Measurements from ENCODE around the gene DDX5. TPM values are rescaled to one million over a fixed set of nuclear protein-coding genes. Genes with fewer than 3 reads are reported as not detected.

Gene DDX5
- total and polyA plus RNA-seq, 2 of the 4 experiments (the other 2 are of a cell fraction) = 253 to 781 TPM

GRCh38 chr17:64519601-64520000 is 13.5 kb upstream of the DDX5 start:
- Histone ChIP-seq H3K18ac (ENCODE audit: low read depth, low read length) (no peak overlapping the region), H3K4me3 (ENCODE audit: insufficient read depth, low read depth, low read length) (no peak overlapping the region), H2BK120ac (ENCODE audit: low read depth, low read length) (no peak overlapping the region), H3K79me1 (ENCODE audit: low read depth in 1 of 2, low read length in 2 of 2) (peaks cover 10 to 18% of the 10 kb centered on the region in 2 experiments), H3K9ac (ENCODE audit: low read depth, low read length) (no peak overlapping the region), H2AK9ac (replicated peaks; ENCODE audit: low read depth, low read length, poor library complexity) (no peak overlapping the region), H3K56ac (ENCODE audit: extremely low read depth, insufficient read depth, low read length) (no peak overlapping the region), H3K4me2 (ENCODE audit: low read depth, low read length) (no peak overlapping the region), H4K8ac (ENCODE audit: low read depth in 2 of 2, low read length in 2 of 2) (no peak overlapping the region), H2AK5ac (ENCODE audit: low read depth, low read length) (no peak overlapping the region), H3K4me1 (ENCODE audit: control insufficient read depth, insufficient read depth, low read length) (no peaks in the 10 kb centered on the region), H2AFZ (replicated peaks; ENCODE audit: low read length, poor library complexity) (no peak overlapping the region), H3K9me3 (ENCODE audit: control insufficient read depth, insufficient read depth, low read length) (no peaks in the 10 kb centered on the region), H3K27ac (ENCODE audit: insufficient read depth, low read length) (no peak overlapping the region), H3K4ac (ENCODE audit: low read depth, low read length) (no peak overlapping the region), H3K14ac (replicated peaks; ENCODE audit: low read depth, low read length) (no peak overlapping the region), H3K23ac (ENCODE audit: low read depth, low read length) (no peak overlapping the region), H4K20me1 (ENCODE audit: insufficient read depth, low read length) (peaks cover 3% of the 10 kb centered on the region; the same call in 1 of the 2 replicates), H3K36me3 (ENCODE audit: control insufficient read depth, insufficient read depth, low read length) (peaks cover 35% of the 10 kb centered on the region), H4K5ac (ENCODE audit: low read depth, low read length) (no peak overlapping the region), H3K27me3 (ENCODE audit: control insufficient read depth, insufficient read depth, low read length) (no peaks in the 10 kb centered on the region), H2BK20ac (ENCODE audit: low read depth, low read length) (no peak overlapping the region), H4K91ac (ENCODE audit: insufficient read depth, low read depth, low read length) (no peak overlapping the region), H3K9me1 (ENCODE audit: insufficient read depth, low read length) (no peaks in the 10 kb centered on the region), H2BK5ac (ENCODE audit: low read depth, low read length, poor library complexity, severe bottlenecking) (no peak overlapping the region), H2BK15ac (ENCODE audit: low read depth, low read length) (no peak overlapping the region)
- TF ChIP-seq USF2 (IDR thresholded peaks at IDR 0.05; ENCODE audit: low read depth, low read length) = no peak
- no peak for TF ChIP-seq MAZ (IDR thresholded peaks at IDR 0.05; ENCODE audit: borderline replicate concordance, low read depth, low read length)
- no peak for TF ChIP-seq MAFK (IDR thresholded peaks at IDR 0.05; ENCODE audit: low read depth, low read length)
- no peak for TF ChIP-seq ELK1 (IDR thresholded peaks at IDR 0.05; ENCODE audit: borderline replicate concordance, low read depth, low read length)
- no peak for TF ChIP-seq NFE2L2 (IDR thresholded peaks at IDR 0.05; ENCODE audit: low read depth, low read length)
- no peak; the same call in 1 of the 2 replicates for TF ChIP-seq POLR2A (IDR thresholded peaks at IDR 0.05; ENCODE audit: low read depth, low read length)
- TF ChIP-seq RFX5 (IDR thresholded peaks at IDR 0.05; ENCODE audit: low read depth, low read length) = no peak
- no peak for TF ChIP-seq BHLHE40 (IDR thresholded peaks at IDR 0.05; ENCODE audit: low read depth, low read length)
- no peak for TF ChIP-seq MXI1 (IDR thresholded peaks at IDR 0.05; ENCODE audit: borderline replicate concordance, low read depth, low read length)
- TF ChIP-seq CEBPB (IDR thresholded peaks at IDR 0.05; ENCODE audit: low read depth, low read length) = no peak
- TF ChIP-seq SMC3 (IDR thresholded peaks at IDR 0.05; ENCODE audit: low read depth, low read length) = no peak
- no peak for TF ChIP-seq RCOR1 (IDR thresholded peaks at IDR 0.05; ENCODE audit: insufficient replicate concordance, low read length)
- no peak for TF ChIP-seq CTCF (conservative IDR thresholded peaks at IDR 0.05; ENCODE audit: low read depth, low read length)
- TF ChIP-seq FOS (IDR thresholded peaks at IDR 0.05; ENCODE audit: low read depth, low read length) = no peak
- TF ChIP-seq CHD1 (IDR thresholded peaks at IDR 0.05; ENCODE audit: low read depth, low read length) = no peak
- TF ChIP-seq RAD21 (IDR thresholded peaks at IDR 0.05; ENCODE audit: low read length) = no peak
- POLR2A ChIA-PET (ENCODE audit: unreplicated experiment) = no interaction called here
- intact Hi-C loops (cut with micrococcal nuclease) (no loop called here), dilution Hi-C loops (cut with HindIII; ENCODE audit: low sequenced_read_pairs, unreplicated experiment) (no loop called here), in situ Hi-C loops (cut with MboI; ENCODE audit: low sequenced_read_pairs) (no loop called here)
- no peak for ATAC-seq (ENCODE audit: low read depth)
- no peak for DNase-seq
- no TSS peak for BruUV-seq (replicated peaks)
- 100% methylated on average over 1 of the region's 6 CpGs; no CpG with 5 or more reads in 1 of the 2 experiments for WGBS, 2 experiments (ENCODE audit: extremely low coverage in 2 of 2, insufficient read length in 1 of 2)
- CTCF ChIA-PET = interaction anchor here (0.6 kb wide), 1 partner anchor 129 kb away, joined by 4 read pairs; no protein-coding TSS in a partner anchor

Measured in IMR-90 (cell line).